GM18502 (cell line): ENCODE measurements around the gene ANKFN1.

ENCODE experiments used
- ATAC-seq: cut with Tn5 transposase; IDR thresholded peaks from one replicate; pipeline ENCODE4 v1.9.1; 2021; ENCODE audit warnings: mild to moderate bottlenecking; ENCODE audit not compliant: unreplicated experiment, poor library complexity

Gene ANKFN1

GRCh38 chr17:56152874-56153602, at the start of gene ANKFN1:
Gene ANKFN1, plus strand, starts transcription at chr17:56153475. Its CDS starts 59,193 bp downstream, at chr17:56212668.
- no peak for ATAC-seq

DNA sequence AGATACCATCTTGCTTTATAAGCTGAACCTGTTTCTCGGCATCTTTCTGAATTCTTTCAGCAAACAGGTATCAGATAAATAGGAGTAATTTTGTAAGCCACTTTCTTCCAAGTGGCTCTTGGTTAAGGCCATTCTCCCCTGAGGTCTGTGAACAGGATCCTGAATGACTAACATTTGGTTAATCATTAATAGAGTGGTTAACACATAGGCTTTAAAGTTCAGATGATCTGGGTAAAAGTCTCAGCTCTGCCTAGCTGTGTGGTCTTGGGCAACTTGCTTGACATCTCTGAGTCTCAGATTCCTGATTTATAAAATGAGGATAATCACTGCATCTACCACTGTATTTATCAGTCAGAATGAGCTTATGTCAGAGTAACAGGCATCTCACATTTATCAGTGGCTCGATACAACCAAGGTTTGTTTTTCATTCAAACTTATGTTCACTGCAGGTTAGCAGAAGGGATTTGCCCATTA, 44.4 kb upstream of the ANKFN1 start:
- ATAC-seq = no peak

DNA sequence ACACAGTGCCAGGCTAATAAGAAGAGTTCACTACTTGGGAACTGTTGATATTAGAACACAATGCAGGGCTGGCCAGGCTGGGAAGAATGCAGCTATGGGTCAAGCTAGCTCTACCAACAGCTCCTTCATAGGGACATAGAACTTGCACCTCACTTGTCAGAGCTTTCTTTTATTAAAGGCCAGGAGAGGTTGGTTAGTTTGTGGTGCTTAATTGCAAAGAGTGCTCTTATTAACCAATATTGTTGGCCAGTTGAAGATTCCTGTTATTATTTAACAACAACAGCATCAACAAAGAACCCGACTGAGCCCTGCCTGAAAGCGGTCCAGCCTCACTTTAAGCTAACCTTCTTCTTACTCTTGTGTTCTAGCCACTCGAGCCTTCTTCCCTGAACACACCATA, 43.4 kb upstream of the ANKFN1 start:
- no peak for ATAC-seq

DNA sequence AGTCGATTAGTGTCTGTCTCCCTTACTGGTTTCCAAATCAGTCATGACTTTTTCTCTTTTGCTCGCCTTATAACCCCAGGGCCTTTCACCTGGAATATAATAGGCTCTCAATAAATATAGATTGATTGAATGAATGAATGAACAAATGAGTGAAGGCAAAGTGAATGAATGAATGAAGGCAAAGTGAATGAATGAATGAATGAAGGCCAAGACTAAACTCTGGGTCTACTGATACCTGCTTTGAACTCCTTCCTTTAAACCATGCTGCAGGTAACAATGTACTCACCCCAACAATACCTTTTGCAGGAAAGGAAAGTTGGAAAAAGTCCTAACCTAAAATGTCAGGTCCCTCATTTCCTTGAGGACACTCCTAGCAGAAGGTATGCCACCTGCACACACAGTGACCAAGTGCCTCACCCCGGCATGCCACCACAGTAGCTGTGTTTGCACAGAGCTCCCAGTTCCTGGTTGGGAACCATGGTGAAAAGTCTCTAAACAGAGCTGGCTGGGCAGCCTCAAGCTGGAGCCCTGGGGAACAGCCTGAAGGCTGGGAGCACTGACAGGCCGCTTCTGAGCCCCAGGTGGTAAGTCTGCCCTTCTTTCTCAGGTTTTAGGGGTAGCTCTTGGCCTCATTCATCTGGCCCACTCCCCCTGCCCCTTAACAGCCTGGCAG, 42.7 kb upstream of the ANKFN1 start:
- no peak for ATAC-seq

DNA sequence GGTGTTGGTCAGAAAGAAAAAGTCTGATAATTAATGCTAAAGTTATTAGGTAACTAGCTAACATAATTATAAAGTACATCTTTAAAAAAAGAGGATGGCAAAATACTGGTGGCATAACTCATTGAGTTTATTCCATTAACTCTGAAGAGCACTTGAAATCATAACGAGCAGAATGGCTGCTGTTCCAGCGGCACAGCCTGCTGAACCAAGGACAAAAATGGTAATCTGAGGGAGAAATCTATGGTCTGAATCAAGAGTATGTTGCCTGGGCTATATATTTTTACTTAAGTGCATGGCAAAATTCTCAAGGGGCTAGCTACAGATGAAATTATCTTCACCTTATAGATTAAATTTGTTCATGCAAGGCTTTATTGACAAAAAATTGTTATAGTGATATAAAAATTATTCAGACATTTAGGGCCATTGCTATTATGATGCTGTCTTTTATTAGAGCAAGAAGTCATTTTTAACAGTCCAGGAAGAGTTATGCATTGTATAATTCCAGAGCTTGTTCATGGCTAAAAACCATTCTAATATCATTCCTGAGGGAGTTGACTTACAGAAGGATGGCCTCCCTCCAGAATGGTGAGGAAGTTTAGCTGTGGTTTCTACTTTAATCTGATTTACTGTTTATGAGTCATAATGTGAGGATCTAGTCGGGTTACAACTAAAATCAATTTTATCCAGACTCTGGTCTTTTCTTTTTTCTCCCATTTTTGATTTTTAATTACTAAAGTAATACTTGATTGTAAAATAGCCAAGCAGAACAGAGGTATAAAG, 41.4 kb upstream of the ANKFN1 start:
- ATAC-seq = no peak

DNA sequence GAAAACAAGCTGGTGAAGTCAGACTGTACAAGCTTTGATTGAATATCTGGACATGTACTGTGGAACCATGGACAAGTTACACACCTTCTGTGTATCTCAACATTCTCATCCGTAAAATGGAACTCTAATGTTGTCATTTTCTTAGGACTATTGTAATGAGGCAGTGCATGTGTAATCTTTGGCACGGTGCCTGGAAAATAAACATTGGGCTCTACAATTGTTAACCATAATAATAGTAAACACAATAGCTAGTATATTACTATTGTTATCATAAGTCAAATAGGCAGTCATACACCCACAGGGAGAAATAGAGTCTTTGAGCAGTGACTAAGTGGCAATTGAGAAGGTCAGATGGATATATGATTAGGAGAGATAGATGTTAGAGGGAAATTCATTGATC, 39.8 kb upstream of the ANKFN1 start:
- no peak for ATAC-seq

DNA sequence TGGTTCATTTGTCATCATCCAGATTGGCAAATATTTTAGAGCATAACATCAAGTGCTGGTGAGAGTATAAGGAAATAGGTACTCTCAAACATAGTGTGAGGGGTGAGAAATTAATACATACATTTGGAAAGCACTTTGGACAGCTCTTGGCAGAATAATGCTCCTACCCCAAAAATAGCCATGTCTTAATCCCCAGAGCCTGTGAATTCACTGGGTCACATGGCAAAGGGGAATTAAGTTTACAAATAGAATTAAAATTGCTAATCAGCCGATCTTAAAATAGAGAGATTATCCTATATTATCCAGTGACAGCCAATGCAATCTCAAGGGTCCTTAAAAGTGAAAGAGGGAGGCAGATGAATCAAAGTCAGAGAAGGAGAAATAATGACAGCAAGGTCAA, 38.8 kb upstream of the ANKFN1 start:
- no peak for ATAC-seq

GRCh38 chr17:56119191-56119590, 34.1 kb upstream of the ANKFN1 start:
- ATAC-seq = no peak

DNA sequence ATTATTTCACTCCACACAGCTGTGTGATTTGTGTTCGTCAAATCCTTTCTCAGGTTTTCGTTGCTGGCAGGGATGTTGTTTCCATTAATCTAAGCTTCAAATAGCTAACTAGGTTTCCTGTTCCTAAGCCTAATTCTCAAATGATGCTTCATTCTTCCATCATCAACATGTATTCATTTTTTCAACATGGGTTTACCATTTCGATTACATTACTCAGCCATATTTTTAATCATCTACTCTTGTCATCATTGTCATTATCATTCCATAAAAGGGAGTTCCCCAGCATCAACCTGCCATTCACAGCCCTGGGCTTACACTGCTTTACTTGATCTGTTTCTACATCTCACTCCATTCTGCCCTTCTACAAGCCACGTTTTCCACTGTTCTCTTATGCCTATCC, 33.3 kb upstream of the ANKFN1 start:
- ATAC-seq = no peak

DNA sequence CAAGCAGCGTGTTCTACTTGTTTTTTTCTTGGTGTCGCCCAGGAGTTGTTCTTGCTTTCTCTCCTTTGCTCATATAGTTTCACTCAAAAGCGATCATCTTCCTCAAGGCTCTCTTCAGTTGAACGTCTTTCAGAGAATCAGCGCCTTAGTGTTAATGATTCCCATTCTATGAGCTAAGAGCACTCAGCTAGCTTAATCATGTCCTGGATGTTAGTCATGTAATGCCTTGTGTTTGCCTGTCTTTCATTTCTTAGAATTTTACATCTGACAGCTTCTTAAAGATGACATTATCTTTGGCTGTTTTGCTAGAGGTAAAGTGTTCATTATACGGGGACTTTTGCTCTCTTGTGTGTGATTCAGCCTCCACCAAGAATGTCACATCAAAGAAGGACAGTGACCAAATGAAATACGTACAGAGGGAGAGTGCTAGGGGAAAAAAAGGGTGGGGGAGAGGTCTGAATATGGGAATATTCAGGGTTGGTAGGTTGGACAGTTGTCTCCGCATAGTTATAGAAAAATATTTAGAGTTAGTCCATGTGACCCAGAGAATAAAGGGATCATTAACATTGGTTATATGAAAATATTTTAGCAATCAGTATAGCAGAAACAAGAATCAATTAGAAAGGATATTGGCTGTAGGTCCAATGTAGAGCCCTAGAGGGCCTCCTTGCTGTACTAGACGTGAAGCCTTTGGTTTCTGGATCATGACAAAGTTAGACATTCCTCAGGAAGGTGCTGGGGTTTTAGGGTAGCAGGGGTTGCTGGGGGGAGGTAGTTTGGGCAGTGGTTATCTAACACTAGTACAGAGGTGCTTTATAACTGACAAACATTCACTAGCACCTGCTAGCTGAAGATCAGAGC, 31.9 kb upstream of the ANKFN1 start:
- ATAC-seq = no peak

GRCh38 chr17:56125830-56126819, 27.1 kb upstream of the ANKFN1 start:
- no peak for ATAC-seq

GRCh38 chr17:56130026-56130425, 23.2 kb upstream of the ANKFN1 start:
- ATAC-seq = no peak

- ATAC-seq = no peak
These were observed 22.6 kb upstream of the ANKFN1 start for GRCh38 chr17:56130631-56131030.

DNA sequence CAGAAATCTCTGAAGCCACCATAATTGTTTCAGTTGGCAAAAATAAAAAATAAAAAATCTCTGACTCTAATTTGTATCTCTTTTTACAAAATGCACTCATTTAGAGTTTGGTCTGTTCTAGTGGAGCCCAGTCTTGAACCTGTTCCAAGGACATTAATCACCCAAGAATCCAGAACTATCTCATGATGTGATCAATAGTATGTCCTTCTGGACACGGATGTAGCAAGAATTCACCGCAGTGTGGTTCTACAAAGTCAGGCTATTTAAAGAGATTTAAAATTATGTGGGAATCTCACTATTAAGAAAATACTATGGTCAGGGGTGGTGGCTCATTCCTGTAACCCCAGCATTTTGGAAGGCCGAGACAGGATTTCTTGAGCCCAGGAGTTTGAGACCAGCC, 21.8 kb upstream of the ANKFN1 start:
- no peak for ATAC-seq

DNA sequence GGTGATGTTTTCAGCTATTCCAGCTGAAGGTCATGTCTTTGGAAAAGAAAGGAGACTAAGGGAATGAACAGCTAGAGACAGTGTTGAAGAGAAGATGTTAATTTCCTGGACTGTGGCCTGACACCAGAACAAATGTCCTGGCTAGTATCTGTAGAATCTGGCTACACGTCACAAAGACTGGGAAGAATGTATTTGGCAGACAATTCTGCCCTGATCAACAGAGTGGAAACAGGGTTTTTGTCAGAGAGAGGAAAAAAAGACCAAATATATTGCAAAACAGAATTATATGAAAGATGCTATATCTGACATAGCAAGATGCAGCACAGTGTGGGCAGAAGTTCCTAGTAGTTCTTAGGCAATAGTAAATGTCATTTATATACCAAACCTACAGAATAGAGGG, 17.0 kb upstream of the ANKFN1 start:
- no peak for ATAC-seq

DNA sequence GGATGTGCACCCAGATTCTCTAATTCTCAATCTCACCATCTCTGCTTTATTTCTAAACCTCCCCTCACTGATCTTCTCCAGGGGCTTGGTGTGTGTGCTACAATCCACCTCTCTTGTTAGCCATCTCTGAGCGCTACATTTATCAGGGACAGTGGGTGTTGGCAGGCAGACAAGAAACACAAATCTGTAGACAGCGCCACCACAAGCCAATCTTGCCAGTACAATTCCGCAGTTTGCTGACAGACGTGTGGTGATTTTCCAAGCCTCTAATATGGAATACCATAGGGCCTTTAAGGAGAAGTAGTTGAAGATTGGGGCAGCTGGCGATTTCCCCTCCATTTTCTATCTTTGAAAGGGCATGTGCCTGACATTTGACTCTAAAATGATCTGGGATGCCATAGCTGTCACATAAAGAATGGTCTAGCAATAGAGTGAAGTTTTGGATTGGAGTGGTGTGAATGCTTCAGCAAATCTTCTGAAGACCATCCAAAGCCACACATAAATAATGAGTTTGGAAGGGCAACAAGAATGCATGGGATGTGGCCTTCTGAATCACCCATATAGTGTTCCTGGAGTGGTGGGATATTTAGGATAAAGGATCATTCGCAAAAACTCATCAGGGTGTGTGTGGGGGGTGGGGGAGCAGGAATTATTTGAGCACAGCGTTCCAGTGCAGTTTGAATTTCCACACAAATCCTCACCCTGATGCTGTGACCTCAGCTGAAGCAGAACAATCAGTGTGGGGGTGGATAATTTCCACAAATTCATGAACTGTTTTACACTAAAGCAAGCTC, 12.0 kb upstream of the ANKFN1 start:
- no peak for ATAC-seq

DNA sequence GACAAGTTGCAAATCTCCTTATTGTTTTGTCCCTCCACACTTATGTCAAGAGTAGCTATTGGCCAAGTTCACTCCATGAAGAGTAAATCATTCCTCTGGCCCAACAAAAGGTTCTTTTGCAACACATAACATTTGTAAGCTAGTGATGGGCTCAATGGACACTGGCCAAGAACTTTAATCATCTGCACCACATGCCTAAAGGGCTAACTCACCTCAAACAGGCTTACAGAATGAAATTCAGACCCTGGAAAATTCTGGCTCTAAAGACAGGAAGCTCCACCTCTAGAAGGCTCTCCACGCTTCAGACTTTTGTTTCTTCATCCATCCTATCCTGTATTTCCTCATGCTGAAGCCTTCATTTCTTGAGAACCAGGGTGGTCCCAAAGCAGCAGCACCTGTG, 10.9 kb upstream of the ANKFN1 start:
- no peak for ATAC-seq

- ATAC-seq = no peak
These were observed 10.5 kb upstream of the ANKFN1 start for GRCh38 chr17:56142781-56143180.
